Type B pancreatic cell (in vitro differentiated cells): ENCODE data around the gene ADCYAP1R1. TPM values are rescaled to one million over a fixed set of nuclear protein-coding genes. Genes with fewer than 3 reads are reported as not detected.

ENCODE experiments used
- DNase-seq: peaks from one replicate; pipeline ENCODE4 v3.0.0; 2021; ENCODE audit warnings: mixed read lengths; ENCODE audit not compliant: unreplicated experiment; ENCODE audit errors: extremely low spot score
- H3K27ac Mint-ChIP-seq: 2 replicates; pipeline ENCODE4 v1.8.0; 2021; ENCODE audit warnings: mild to moderate bottlenecking, mixed read lengths
- H3K27me3 Mint-ChIP-seq: 2 replicates; pipeline ENCODE4 v1.8.0; 2021; ENCODE audit warnings: mixed read lengths
- H3K36me3 Mint-ChIP-seq: 2 replicates; pipeline ENCODE4 v1.8.0; 2021; ENCODE audit warnings: mixed read lengths
- H3K4me1 Mint-ChIP-seq: one replicate; pipeline ENCODE4 v1.8.0; 2021; ENCODE audit warnings: mixed read lengths; ENCODE audit not compliant: unreplicated experiment
- H3K4me3 Mint-ChIP-seq: 2 replicates; pipeline ENCODE4 v1.8.0; 2021; ENCODE audit warnings: mild to moderate bottlenecking, mixed read lengths
- H3K9me3 Mint-ChIP-seq: 2 replicates; pipeline ENCODE4 v1.8.0; 2021; ENCODE audit warnings: mixed read lengths
- total RNA-seq: library from RNA; stranded (reverse); gene quantifications from 2 replicates; pipeline ENCODE4 v1.2.1, GENCODE V29; 2021; ENCODE audit warnings: low replicate concordance
- TF ChIP-seq, protein P1 (sequence below): fragments of 200-600 bp; sonication (generic); conservative IDR thresholded peaks from 2 replicates; pipeline ENCODE4 v1.5.0; 2021; ENCODE audit warnings: antibody characterized with exemption, mild to moderate bottlenecking

The ADCYAP1R1 gene
- total RNA-seq, 1 donor from 2014 or later: 2.8 TPM

DNA sequence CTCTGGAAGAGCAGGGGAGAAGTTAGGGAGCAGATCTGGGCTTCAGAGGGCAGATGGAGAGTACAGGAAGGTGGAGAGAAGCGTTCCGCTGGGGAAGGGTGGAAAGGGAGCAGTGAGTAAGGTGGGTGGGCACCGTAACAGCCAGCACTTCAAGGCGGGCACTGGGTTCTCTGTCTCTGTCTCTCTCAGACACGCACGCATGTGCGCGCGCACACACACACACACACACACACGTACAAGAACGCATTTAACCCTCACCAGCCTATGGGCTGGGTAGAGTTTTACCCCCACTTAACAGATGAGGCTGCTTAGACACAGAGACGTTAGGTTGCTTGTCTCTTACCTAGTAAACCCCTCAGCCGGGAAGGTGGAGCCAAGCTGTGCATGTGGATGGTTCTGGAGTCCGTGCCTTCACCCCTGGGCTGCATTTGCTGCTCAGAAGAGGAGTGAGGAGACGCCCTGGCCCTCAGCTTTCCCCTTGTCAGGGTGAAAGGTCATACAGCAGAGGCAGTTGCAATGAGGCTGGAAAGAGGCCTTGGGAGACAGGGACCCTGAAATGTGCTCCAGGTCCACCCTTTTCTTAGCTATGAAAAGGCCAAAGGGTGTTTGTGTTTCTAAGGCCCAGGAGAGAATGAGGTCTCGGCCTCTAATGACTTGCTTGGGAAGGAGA lies 16.0 kb downstream of the ADCYAP1R1 start:
- H3K4me1 Mint-ChIP-seq: no peaks in the 10 kb centered on the region
- no peaks in the 10 kb centered on the region for H3K9me3 Mint-ChIP-seq
- H3K4me3 Mint-ChIP-seq: no peak overlapping the region
- TF ChIP-seq, protein P1, sequence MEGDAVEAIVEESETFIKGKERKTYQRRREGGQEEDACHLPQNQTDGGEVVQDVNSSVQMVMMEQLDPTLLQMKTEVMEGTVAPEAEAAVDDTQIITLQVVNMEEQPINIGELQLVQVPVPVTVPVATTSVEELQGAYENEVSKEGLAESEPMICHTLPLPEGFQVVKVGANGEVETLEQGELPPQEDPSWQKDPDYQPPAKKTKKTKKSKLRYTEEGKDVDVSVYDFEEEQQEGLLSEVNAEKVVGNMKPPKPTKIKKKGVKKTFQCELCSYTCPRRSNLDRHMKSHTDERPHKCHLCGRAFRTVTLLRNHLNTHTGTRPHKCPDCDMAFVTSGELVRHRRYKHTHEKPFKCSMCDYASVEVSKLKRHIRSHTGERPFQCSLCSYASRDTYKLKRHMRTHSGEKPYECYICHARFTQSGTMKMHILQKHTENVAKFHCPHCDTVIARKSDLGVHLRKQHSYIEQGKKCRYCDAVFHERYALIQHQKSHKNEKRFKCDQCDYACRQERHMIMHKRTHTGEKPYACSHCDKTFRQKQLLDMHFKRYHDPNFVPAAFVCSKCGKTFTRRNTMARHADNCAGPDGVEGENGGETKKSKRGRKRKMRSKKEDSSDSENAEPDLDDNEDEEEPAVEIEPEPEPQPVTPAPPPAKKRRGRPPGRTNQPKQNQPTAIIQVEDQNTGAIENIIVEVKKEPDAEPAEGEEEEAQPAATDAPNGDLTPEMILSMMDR: no peak
- H3K36me3 Mint-ChIP-seq: no peaks in the 10 kb centered on the region
- H3K27ac Mint-ChIP-seq: no peak overlapping the region
- no peak for DNase-seq
- H3K27me3 Mint-ChIP-seq: peaks cover 20% of the 10 kb centered on the region

DNA sequence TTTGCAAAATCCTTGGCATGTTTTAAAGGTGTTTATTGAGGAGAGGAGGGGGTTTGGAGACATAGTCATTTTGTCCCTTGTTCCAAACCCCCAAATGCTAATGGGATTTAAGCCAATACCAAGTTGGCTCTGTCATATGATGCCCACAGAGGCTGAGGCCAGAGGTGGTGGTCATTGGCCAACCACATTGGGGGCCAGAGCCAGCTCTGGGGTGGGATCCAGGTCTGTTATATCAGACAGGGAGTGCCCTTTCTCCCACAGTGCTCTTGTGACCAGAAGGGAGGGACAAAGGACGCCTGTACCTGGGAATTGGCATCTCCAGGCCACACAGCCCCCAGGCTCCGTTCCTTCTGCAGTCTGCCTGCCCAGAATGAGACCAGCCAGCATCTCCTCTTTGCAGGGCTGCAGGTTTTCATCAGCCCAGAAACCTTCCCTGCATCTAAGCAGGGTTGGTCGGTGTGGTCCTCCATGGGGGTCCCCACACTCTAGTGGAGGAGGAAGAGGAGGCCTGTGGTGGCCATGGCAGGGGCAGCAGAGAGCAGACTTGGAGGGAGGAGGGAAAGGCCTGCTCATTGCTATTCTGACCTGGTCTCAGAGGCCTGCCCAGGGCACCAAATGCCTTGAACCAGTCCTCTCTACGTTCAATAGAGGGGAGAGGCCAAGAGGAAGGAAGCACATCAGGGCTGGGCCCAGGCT lies 17.9 kb downstream of the ADCYAP1R1 start:
- no peaks in the 10 kb centered on the region for H3K4me1 Mint-ChIP-seq
- peaks cover 22% of the 10 kb centered on the region for H3K27me3 Mint-ChIP-seq
- DNase-seq: no peak
- TF ChIP-seq, protein P1: no peak
- H3K9me3 Mint-ChIP-seq: no peaks in the 10 kb centered on the region
- no peaks in the 10 kb centered on the region for H3K36me3 Mint-ChIP-seq
- H3K27ac Mint-ChIP-seq: no peak overlapping the region
- H3K4me3 Mint-ChIP-seq: no peak overlapping the region

DNA sequence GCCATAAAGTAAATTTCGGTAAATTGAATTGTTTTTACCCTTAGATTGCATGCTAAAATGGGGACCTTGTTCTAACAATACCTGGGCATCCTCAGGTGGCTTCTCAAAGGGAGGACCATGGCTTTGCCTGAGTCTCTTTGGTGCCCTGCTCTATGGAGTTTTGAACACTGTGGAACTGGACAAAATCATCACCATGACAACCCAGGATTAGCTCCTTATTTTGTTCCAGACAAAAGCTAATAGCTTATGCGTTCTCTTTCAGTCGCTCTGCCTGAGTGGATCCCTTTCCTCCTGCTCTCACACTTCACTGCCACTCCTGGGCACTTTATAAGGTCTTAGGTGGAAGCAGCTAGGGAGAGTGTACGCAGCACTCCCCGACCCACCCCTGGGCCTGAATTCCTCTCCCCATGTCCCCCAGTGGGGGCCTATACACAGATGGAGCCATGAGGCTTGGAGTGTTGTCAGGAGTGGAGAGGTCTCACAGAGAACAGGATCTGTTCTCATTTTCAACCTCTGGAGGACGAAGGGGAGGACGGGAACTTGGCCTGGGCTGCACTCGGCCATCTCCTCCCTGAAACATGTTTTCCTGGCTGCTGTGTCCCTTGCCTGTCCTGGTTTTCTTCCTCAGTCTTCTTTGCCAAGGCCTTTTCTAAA lies 19.0 kb downstream of the ADCYAP1R1 start:
- Mint-ChIP-seq H3K9me3 (no peaks in the 10 kb centered on the region), H3K36me3 (no peaks in the 10 kb centered on the region), H3K27me3 (peaks cover 29% of the 10 kb centered on the region), H3K4me3 (no peak overlapping the region), H3K4me1 (no peaks in the 10 kb centered on the region), H3K27ac (no peak overlapping the region)
- TF ChIP-seq, protein P1: no peak
- no peak for DNase-seq

DNA sequence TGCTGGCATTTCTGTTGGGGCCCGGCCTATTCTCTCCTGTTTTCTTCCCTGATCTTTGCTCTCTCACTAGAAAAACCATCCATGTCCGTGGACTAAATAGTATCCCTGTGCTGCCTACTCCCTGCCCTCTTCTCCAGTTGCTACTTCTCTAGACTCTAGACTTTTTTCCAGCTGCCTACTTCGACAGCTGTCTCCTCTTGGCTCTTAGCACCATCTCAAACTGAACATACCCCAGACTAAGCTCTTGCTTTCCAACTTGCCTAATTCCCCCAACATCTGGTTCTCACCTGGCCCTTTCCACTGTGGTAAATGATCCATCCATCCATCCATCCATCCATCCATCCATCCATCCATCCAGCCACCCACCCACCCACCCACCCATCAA lies 19.5 kb downstream of the ADCYAP1R1 start:
- Mint-ChIP-seq H3K4me3 (no peak overlapping the region), H3K27me3 (peaks cover 25% of the 10 kb centered on the region), H3K36me3 (no peaks in the 10 kb centered on the region), H3K9me3 (no peaks in the 10 kb centered on the region), H3K4me1 (no peaks in the 10 kb centered on the region), H3K27ac (no peak overlapping the region)
- no peak for DNase-seq
- TF ChIP-seq, protein P1: no peak

DNA sequence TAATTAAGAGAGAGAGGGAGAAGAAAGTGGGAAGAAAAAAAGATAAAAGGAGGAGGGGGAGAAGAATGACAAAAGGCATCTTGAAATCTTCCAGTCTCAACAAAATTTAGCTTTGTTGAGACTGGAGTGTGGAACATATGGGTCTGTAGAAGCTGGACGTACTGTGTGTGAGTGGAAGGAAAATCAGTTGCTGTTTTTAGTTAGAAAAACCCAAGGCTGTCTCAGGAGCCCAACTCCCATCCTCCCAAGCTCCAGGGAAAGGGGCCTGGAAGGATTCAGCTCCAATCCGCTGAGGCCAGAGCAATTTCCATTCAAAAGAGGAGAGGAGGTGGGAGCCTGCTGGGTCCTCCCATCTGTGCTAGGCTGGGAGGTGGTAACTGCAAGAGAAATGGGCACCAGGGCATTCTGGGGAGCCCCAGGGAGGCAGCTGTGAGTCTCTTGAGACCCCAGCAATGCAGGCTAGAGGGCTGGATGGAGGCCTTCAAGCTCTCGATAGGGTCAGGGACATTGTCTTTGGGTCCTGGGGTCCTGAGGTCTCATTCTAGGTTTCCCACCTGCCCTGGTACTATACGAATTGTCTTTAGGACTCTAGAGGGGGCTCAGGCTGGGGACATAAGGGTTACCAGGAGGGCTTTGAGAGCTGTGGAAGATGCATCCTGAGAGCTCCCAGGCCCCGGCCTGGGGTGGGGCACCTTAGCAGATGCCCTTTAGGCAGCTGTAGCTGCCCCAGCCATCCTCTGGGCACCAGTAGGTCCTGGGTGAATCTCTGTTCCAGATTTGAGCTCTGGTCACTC lies 21.4 kb downstream of the ADCYAP1R1 start:
- DNase-seq: no peak
- H3K27me3 Mint-ChIP-seq: peaks cover 23% of the 10 kb centered on the region
- H3K4me1 Mint-ChIP-seq: no peaks in the 10 kb centered on the region
- H3K9me3 Mint-ChIP-seq: no peaks in the 10 kb centered on the region
- H3K4me3 Mint-ChIP-seq: no peak overlapping the region
- no peaks in the 10 kb centered on the region for H3K36me3 Mint-ChIP-seq
- TF ChIP-seq, protein P1: no peak
- no peak overlapping the region for H3K27ac Mint-ChIP-seq
